ENCODE data around the gene HABP4. TPM values are rescaled to one million over a fixed set of nuclear protein-coding genes. Genes with fewer than 3 reads are reported as not detected.

The HABP4 gene
- total RNA-seq, 2 experiments from 2014 or later: 6.1 to 7.2 TPM

DNA sequence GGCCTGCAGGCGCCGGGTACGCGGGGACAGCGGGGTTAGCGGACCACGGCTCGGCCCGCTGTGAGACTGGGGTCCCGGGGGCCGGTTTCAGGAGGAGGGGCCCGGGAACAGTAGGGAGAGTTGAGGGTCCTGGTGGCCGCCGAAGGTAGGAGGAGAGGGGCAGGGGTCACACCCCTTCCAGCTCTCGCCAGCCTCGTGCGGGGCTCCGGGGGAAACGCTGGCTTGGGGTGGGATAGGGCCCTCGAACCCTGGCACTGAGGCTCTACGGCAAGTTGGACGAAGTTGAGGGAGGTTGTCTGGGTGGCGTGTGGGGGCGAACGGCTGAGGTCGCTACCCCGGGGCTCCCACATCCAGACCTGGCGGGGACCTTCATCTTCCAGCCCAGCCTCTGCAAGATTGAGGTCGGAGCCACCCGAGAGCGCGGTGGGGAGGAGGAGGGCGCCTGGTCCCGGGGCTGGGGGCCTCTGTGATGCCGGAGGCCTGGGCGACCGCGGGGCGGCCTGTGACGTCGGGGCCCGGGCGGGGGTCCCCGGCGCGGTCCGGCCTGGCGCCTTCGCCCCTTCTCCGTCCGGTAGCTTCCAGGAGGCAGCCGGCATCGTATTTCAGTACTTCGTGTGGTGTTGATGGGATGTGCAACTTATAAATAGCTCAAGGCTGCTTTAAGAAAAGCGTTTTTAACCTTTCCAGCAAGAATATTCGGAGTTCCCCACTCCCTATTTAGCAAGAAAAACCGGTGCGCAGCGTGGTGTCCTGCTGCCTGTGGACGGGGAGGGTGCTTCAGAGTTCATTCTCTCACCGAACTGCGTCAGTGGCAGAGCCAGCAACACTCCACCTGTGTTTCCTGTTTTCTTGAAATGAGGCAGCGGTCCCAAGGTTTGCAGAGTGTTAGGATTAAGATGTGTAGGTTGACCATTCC, 902 bp downstream of the HABP4 start:
- H3K4me1 Mint-ChIP-seq: peaks cover 31% of the 10 kb centered on the region
- H3K36me3 Mint-ChIP-seq: no peaks in the 10 kb centered on the region
- peak; percentile 26 for DNase-seq
- peak overlapping the region; percentile 75 for H3K27ac Mint-ChIP-seq
- H3K4me3 Mint-ChIP-seq: peak overlapping the region; percentile 84
- H3K27me3 Mint-ChIP-seq: peaks cover 12% of the 10 kb centered on the region
- no peaks in the 10 kb centered on the region for H3K9me3 Mint-ChIP-seq

DNA sequence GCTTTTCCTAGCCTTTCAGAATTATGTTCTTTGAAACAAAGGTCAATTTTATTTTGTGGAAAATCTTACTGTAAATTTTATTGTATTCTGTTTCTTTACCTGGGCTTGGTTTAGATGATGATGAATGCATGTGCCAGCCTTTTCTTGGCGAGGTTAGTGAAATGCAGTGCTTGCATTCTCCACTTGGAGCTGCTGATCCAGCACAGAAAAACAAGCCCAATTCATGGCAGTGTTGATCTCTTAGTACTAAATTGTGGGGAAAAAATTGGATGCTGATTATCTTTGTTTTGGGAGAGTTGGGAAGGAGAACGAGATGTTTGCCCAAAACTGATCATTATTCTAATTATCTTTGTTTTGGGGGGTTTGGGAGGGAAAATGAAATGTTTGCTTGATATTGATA, 3.7 kb downstream of the HABP4 start:
- H3K27me3 Mint-ChIP-seq: peaks cover 10% of the 10 kb centered on the region
- peaks cover 26% of the 10 kb centered on the region for H3K4me1 Mint-ChIP-seq
- peaks cover 2% of the 10 kb centered on the region for H3K36me3 Mint-ChIP-seq
- no peaks in the 10 kb centered on the region for H3K9me3 Mint-ChIP-seq
- no peak for DNase-seq
- peak overlapping the region; percentile 0 for H3K27ac Mint-ChIP-seq
- no peak overlapping the region for H3K4me3 Mint-ChIP-seq

DNA sequence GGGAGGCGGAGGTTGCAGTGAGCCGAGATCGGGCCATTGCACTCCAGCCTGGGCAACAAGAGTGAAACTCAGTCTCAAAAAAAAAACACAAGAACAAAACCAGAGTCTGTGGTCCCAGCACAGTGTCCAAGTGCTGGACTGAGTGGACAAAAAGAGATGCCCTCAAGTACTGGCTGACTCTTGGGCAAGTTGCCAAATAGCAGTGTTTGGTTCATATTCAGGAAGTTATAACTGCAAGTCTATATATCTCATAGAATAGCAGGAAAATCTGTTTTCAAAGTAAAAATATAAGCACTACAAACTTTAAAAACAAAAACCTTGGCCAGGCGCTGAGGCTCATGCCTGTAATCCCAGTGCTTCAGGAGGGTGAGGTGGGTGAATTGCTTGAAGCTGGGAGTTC, 7.3 kb downstream of the HABP4 start:
- Mint-ChIP-seq H3K27ac (no peak overlapping the region), H3K27me3 (no peaks in the 10 kb centered on the region), H3K4me3 (no peak overlapping the region), H3K9me3 (no peaks in the 10 kb centered on the region), H3K4me1 (peaks cover 14% of the 10 kb centered on the region), H3K36me3 (peaks cover 7% of the 10 kb centered on the region)
- no peak for DNase-seq

- Mint-ChIP-seq H3K27ac (no peak overlapping the region), H3K4me3 (no peak overlapping the region), H3K36me3 (peaks cover 7% of the 10 kb centered on the region), H3K27me3 (no peaks in the 10 kb centered on the region), H3K4me1 (peaks cover 9% of the 10 kb centered on the region), H3K9me3 (no peaks in the 10 kb centered on the region)
- DNase-seq: no peak
Measured at GRCh38 chr9:96458226-96458625, 8.3 kb downstream of the HABP4 start.

DNA sequence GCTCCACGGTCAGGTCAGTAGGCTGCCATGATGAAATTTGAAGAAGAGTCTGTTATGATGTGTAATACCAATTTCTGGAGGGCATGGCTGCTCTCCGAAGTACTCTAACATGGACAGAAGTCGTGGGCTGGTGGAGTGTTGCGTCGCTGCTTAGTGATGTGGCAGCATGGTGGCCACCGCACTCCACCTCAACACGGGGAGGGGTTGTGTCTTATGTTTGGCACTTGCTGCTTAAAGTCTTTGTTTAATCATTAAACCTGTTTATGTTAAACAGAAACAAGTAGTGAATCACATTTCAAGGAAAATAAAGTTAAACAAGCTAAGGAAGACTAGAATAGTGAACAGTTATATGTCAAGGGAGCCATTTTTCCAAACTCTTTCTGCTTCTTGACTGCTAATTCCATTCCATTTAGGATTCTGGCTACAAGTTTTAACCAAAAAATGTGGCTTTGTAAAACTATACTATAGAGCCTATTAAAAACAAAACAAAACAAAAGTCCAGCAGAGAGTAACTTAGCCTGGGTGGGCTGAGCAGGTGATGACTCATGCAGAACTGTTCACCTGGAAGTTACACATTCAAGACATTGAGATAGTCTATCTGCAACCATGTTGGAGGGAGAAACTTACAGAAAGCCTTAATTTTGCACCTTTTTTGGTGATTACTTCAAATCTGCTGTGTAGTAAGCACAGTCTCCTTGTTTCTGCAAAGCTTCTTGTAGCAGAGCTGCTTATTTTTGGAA, 9.5 kb downstream of the HABP4 start:
- Mint-ChIP-seq H3K27me3 (no peaks in the 10 kb centered on the region), H3K27ac (no peak overlapping the region), H3K4me3 (no peak overlapping the region)

GRCh38 chr9:96460470-96460869, 10.5 kb downstream of the HABP4 start:
- no peak for DNase-seq
- H3K4me3 Mint-ChIP-seq: no peak overlapping the region
- no peaks in the 10 kb centered on the region for H3K9me3 Mint-ChIP-seq
- H3K4me1 Mint-ChIP-seq: peaks cover 3% of the 10 kb centered on the region
- no peaks in the 10 kb centered on the region for H3K27me3 Mint-ChIP-seq
- H3K36me3 Mint-ChIP-seq: peaks cover 7% of the 10 kb centered on the region
- no peak overlapping the region for H3K27ac Mint-ChIP-seq

More for the DNA sequence above, 9.5 kb downstream of the HABP4 start:
- Mint-ChIP-seq H3K36me3 (peaks cover 7% of the 10 kb centered on the region), H3K4me1 (peaks cover 3% of the 10 kb centered on the region), H3K9me3 (no peaks in the 10 kb centered on the region)
- DNase-seq: no peak

GRCh38 chr9:96460882-96461281, 10.9 kb downstream of the HABP4 start:
- Mint-ChIP-seq H3K4me1 (peaks cover 3% of the 10 kb centered on the region), H3K27ac (no peak overlapping the region), H3K36me3 (peaks cover 7% of the 10 kb centered on the region), H3K4me3 (no peak overlapping the region), H3K27me3 (no peaks in the 10 kb centered on the region), H3K9me3 (no peaks in the 10 kb centered on the region)
- no peak for DNase-seq

- peaks cover 7% of the 10 kb centered on the region for H3K36me3 Mint-ChIP-seq
Measured at GRCh38 chr9:96461336-96461735, 11.4 kb downstream of the HABP4 start.

DNA sequence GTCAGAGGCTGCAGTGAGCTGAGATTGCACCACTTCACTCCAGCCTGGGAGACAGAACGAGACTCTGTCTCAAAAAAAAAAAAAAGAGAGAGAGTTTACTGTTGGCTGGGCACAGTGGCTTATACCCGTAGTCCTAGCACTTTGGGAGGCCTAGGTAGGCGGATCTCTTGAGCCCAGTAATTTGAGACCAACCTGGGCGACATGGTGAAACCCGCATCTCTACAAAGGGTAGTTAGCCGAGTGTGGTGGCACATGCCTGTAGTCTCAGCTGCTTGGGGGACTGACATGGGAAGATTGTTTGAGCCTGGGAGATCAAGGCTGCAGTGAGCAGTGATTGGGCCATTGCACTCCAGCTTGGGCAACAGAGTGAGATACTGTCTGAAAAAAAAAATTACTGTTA, 12.6 kb downstream of the HABP4 start:
- Mint-ChIP-seq H3K9me3 (no peaks in the 10 kb centered on the region), H3K27me3 (no peaks in the 10 kb centered on the region), H3K27ac (no peak overlapping the region), H3K36me3 (peaks cover 7% of the 10 kb centered on the region), H3K4me3 (no peak overlapping the region), H3K4me1 (peaks cover 3% of the 10 kb centered on the region)
- no peak for DNase-seq

More at GRCh38 chr9:96461336-96461735, 11.4 kb downstream of the HABP4 start:
- no peaks in the 10 kb centered on the region for H3K9me3 Mint-ChIP-seq
- no peak overlapping the region for H3K4me3 Mint-ChIP-seq
- peaks cover 3% of the 10 kb centered on the region for H3K4me1 Mint-ChIP-seq
- DNase-seq: no peak
- H3K27ac Mint-ChIP-seq: no peak overlapping the region
- no peaks in the 10 kb centered on the region for H3K27me3 Mint-ChIP-seq

- Mint-ChIP-seq H3K27me3 (no peaks in the 10 kb centered on the region), H3K36me3 (peaks cover 3% of the 10 kb centered on the region), H3K9me3 (no peaks in the 10 kb centered on the region), H3K4me3 (no peak overlapping the region), H3K27ac (no peak overlapping the region), H3K4me1 (no peaks in the 10 kb centered on the region)
- no peak for DNase-seq
Measured at GRCh38 chr9:96464426-96464825, 14.5 kb downstream of the HABP4 start.

DNA sequence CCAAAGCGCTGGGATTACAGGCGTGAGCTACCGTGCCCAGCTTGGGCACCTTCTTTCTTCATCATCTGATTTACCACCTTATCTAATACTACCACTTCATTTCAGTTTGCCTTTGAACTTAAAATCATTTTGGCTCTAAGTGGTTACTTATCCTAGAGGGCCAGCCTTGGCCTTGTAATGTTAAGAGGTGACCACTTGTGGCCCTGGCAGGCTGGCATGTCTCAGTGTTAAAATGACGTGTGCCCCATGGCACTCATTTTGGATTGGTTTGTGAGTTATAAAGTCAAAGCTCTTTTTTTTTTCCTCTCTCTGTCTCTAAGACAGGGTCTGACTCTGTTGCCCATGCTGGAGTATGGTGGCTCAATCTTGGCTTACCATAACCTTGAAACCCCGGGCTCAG, 17.8 kb downstream of the HABP4 start:
- peaks cover 1% of the 10 kb centered on the region for H3K36me3 Mint-ChIP-seq
- DNase-seq: no peak
- H3K4me1 Mint-ChIP-seq: no peaks in the 10 kb centered on the region
- no peak overlapping the region for H3K27ac Mint-ChIP-seq
- no peaks in the 10 kb centered on the region for H3K27me3 Mint-ChIP-seq
- no peaks in the 10 kb centered on the region for H3K9me3 Mint-ChIP-seq
- H3K4me3 Mint-ChIP-seq: no peak overlapping the region

GRCh38 chr9:96476013-96476412, 26.0 kb downstream of the HABP4 start:
- Mint-ChIP-seq H3K9me3 (no peaks in the 10 kb centered on the region), H3K27ac (no peak overlapping the region), H3K4me3 (no peak overlapping the region)

DNA sequence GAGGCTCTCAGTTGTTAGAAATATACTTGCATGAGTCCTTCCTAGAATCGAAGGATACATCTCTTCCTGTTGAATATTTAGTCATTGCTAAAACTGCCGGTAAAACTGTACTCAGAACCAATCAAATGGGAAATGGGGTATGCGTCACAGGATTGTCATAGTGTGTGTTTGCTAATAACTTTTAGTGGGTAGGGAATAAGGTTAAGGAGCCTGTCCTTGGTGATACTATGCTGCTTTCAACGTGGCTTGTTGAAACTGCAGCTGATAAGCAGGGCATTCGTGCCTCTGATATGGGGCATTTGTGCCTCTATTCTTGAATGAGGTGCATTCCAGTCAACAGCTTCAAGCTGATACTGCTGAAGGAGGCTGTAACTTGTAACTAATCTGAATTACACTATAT, 26.6 kb downstream of the HABP4 start:
- no peak for DNase-seq
- Mint-ChIP-seq H3K27me3 (no peaks in the 10 kb centered on the region), H3K27ac (no peak overlapping the region), H3K4me1 (peaks cover 11% of the 10 kb centered on the region), H3K9me3 (no peaks in the 10 kb centered on the region), H3K4me3 (no peak overlapping the region), H3K36me3 (peaks cover 3% of the 10 kb centered on the region)

More at GRCh38 chr9:96476013-96476412, 26.0 kb downstream of the HABP4 start:
- no peak for DNase-seq
- Mint-ChIP-seq H3K4me1 (peaks cover 11% of the 10 kb centered on the region), H3K36me3 (peaks cover 3% of the 10 kb centered on the region), H3K27me3 (no peaks in the 10 kb centered on the region)

DNA sequence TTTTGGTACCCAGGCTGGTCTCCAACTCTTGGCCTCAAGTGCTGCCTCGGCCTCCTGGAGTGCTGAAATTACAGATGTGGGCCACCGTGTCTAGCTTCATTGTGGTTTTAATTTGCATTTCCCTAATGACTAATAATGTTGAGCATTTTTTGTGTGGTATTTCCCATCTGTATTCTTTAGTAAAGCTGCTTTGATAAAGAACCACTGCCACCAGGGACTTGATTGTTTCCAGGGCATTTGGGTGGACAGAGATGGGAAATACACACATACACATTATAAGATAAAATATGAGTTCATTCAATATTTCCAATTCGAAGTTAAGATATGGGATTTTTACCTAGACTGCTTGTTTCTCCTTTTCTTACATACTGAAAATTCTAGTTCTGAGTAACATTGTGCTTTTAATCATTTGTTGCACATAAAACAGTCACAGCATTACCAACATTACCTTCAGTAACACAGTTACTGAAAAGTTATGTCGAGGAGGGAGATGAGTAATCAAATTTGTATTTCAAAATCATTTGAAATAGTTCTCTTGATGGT, 28.9 kb downstream of the HABP4 start:
- Mint-ChIP-seq H3K4me3 (no peak overlapping the region), H3K9me3 (no peaks in the 10 kb centered on the region), H3K27ac (peak overlapping the region; percentile 55), H3K4me1 (peaks cover 11% of the 10 kb centered on the region), H3K36me3 (peaks cover 6% of the 10 kb centered on the region), H3K27me3 (no peaks in the 10 kb centered on the region)
- DNase-seq: peak; percentile 11

DNA sequence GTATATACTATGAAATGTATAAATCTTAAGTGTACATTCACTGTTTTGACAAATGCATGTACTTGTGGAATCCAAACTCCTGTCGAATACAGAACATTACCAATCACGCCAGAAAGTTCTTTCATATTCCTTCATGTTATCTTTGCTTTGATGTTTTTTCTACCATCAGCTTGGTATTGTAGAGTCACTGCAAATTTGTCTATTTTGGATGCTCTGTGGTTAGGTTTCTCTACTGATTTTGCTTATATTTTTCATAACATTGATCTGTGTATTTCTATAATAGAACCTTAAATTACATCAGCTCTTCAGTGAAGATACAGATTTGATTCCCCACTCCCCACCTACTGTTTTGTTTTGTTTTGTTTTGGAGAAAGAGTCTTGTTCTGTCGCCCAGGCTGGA, 30.8 kb downstream of the HABP4 start:
- Mint-ChIP-seq H3K27ac (no peak overlapping the region), H3K27me3 (no peaks in the 10 kb centered on the region), H3K36me3 (peaks cover 8% of the 10 kb centered on the region), H3K4me1 (peaks cover 16% of the 10 kb centered on the region), H3K4me3 (no peak overlapping the region), H3K9me3 (no peaks in the 10 kb centered on the region)
- DNase-seq: no peak

Data from activated naive CD8-positive, alpha-beta T cell treated with anti-CD3 and anti-CD28 coated beads for 36 hours (primary cell).